Spleen (tissue), 11 donors: ENCODE data around the gene CCDC7. TPM values are rescaled to one million over a fixed set of nuclear protein-coding genes. Genes with fewer than 3 reads are reported as not detected.
"Not testable (repeated sequence)": the region's sequence is repeated elsewhere in the genome, so short reads cannot be mapped to it uniquely, and the experiment has no call there.

Source experiments
- DNase-seq: peaks from one replicate; pipeline ENCODE4 v3.0.0-alpha.2; 2020
- H3K27ac ChIP-seq, 8 donors: fragments of 200-600 bp; sonication (generic) in 7 of 8; 1 replicate in 4 of 8; 2 replicates in 4 of 8; pipeline versions ENCODE4 v1.5.0 to v1.8.0; 2016 to 2021; ENCODE audit warnings: inconsistent platforms in 4 of 8, mild to moderate bottlenecking in 4 of 8, moderate library complexity in 1 of 8
- H3K27me3 ChIP-seq, 7 donors: fragments of 200-600 bp; sonication (generic) in 6 of 7; replicated peaks in 1 of 7; 1 replicate in 4 of 7; 2 replicates in 3 of 7; pipeline versions ENCODE4 v1.5.0 to v1.8.0; 2016 to 2021; ENCODE audit warnings: inconsistent platforms in 3 of 7, mild to moderate bottlenecking in 1 of 7
- H3K36me3 ChIP-seq, 6 donors: fragments of 200-600 bp; sonication (generic) in 5 of 6; 1 replicate in 4 of 6; 2 replicates in 2 of 6; pipeline versions ENCODE4 v1.5.0 to v1.8.0; 2016 to 2021; ENCODE audit warnings: inconsistent platforms in 2 of 6
- H3K4me1 ChIP-seq, 6 donors: fragments of 200-600 bp; sonication (generic) in 5 of 6; 1 replicate in 3 of 6; 2 replicates in 3 of 6; pipeline versions ENCODE4 v1.5.0 to v1.8.0; 2016 to 2021; ENCODE audit warnings: inconsistent platforms in 3 of 6
- H3K4me3 ChIP-seq, 8 donors: fragments of 200-600 bp; sonication (generic) in 7 of 8; 1 replicate in 4 of 8; 2 replicates in 4 of 8; pipeline versions ENCODE4 v1.5.0 to v1.8.0; 2016 to 2021; ENCODE audit warnings: inconsistent platforms in 4 of 8, mild to moderate bottlenecking in 4 of 8, moderate library complexity in 2 of 8
- H3K9me3 ChIP-seq, 8 donors: fragments of 200-600 bp; sonication (generic) in 7 of 8; 1 replicate in 4 of 8; 2 replicates in 4 of 8; pipeline versions ENCODE4 v1.5.0 to v1.8.0; 2016 to 2021; ENCODE audit warnings: inconsistent platforms in 4 of 8
- POLR2A ChIP-seq, 3 donors: fragments of 450-650 bp; IDR thresholded peaks; one replicate each; pipeline ENCODE4 v1.5.1; 2017; ENCODE audit warnings: antibody characterized with exemption in 3 of 3, mild to moderate bottlenecking in 1 of 3
- POLR2AphosphoS5 ChIP-seq, 3 donors: sonication (generic); formaldehyde crosslinking; IDR thresholded peaks; one replicate each; pipeline ENCODE4 v1.5.1; 2017; ENCODE audit warnings: antibody characterized with exemption in 3 of 3
- WGBS, 5 donors: extraction: QIAGEN DNeasy Blood & Tissue Kit in 3 of 5; methylation state at CpG; one replicate each; pipeline versions ENCODE4 v1.1.5 to v1.1.7; 2013 to 2018; 5-methylcytosine and 5-hydroxymethylcytosine counted together
- intact Hi-C: fragments of 100-400 bp; cut with DNase I; formaldehyde crosslinking; loops from one replicate; pipeline ENCODE4 v1.15.0; 2023; ENCODE audit warnings: low total_unique reads
- polyA plus RNA-seq, 3 donors: library from polyadenylated mRNA; stranded (reverse); fragments of 200-250 nt; gene quantifications; one replicate each; pipeline ENCODE4 v1.2.1, GENCODE V29; 2013
- total RNA-seq, 7 donors: library from RNA; depleted of rRNA in 3 of 7; stranded (reverse); fragments of >200 nt in 3 of 7; fragmentation: NEBNext Ultra II Directional in 4 of 7; extraction: Animal tissue kit (Norgen Biotek cat#: 25700) in 4 of 7; gene quantifications; one replicate each; pipeline versions ENCODE4 v1.1.0 to v1.2.1, GENCODE V29; 2016 to 2021
- TF ChIP-seq, protein P1 (sequence below), 11 experiments: fragments of 200-600 bp in 7 of 11; fragments of 450-650 bp in 4 of 11; sonication (generic) in 4 of 11; IDR thresholded peaks in 8 of 11; conservative IDR thresholded peaks in 3 of 11; 1 replicate in 7 of 11; 2 replicates in 4 of 11; pipeline versions ENCODE4 v1.4.0 to v1.8.0; 2016 to 2021; ENCODE audit warnings: antibody characterized with exemption in 11 of 11, inconsistent platforms in 4 of 11, mild to moderate bottlenecking in 1 of 11
- donor health status: healthy with polysubstance abuse.
- donor health status: DM: no; HTN: no; CAD: no; lungs with moderate emphysema.
- donor health status: DM: no; HTN: no; CAD: no.
- donor health status: Bipolar disorder and iron deficiency.
- donor health status: healthy.
- donor health status: DM: no; HTN: no; CAD: no.
- donor health status: DM: yes; HTN: yes; CAD: no.

Gene CCDC7
- total and polyA plus RNA-seq, 10 donors, result 0.70 to 32.6 (median 22.9) TPM

DNA sequence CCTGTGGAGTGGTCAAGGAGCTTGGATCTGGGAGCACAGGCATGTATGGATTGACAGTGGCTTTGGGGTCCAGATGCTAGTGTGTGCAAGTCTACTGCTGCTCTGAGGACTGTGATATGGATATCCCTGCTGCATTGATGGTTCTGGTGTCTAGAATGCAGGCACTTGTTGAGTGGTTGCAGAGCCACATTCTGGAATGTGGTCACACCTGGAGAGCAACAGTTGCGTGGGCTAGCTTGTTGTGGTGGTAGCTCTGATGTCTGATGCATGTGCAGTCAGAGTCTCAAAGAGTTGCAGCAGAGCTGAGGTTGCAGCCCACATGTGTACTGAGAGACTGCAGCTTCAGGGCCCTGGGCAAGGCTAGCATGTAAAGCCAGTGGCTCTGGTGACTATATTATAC is 43.2 kb downstream of the CCDC7 start:
- Histone ChIP-seq H3K27me3 (no peaks in the 10 kb centered on the region), H3K4me3 (no peak overlapping the region), H3K27ac (no peak overlapping the region), H3K36me3 (peaks cover 0 to 51% (median 12%) of the 10 kb centered on the region in 6 donors), H3K4me1 (no peaks in the 10 kb centered on the region), H3K9me3 (peaks cover 0 to 21% (median 15%) of the 10 kb centered on the region in 8 donors)
- no peak for TF ChIP-seq POLR2A (IDR thresholded peaks at IDR 0.05)
- TF ChIP-seq, protein P1, sequence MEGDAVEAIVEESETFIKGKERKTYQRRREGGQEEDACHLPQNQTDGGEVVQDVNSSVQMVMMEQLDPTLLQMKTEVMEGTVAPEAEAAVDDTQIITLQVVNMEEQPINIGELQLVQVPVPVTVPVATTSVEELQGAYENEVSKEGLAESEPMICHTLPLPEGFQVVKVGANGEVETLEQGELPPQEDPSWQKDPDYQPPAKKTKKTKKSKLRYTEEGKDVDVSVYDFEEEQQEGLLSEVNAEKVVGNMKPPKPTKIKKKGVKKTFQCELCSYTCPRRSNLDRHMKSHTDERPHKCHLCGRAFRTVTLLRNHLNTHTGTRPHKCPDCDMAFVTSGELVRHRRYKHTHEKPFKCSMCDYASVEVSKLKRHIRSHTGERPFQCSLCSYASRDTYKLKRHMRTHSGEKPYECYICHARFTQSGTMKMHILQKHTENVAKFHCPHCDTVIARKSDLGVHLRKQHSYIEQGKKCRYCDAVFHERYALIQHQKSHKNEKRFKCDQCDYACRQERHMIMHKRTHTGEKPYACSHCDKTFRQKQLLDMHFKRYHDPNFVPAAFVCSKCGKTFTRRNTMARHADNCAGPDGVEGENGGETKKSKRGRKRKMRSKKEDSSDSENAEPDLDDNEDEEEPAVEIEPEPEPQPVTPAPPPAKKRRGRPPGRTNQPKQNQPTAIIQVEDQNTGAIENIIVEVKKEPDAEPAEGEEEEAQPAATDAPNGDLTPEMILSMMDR (IDR thresholded peaks at IDR 0.05 in 8 of 11, conservative IDR thresholded peaks at IDR 0.05 in 3 of 11), result no peak
- no peak for TF ChIP-seq POLR2AphosphoS5 (IDR thresholded peaks at IDR 0.05)
- intact Hi-C loops, result no loop called here
- WGBS, 5 donors, result 95 to 100% (median 98%) methylated on average over 1 of the region's 1 CpG; no CpG with 5 or more reads in 1 of the 5 donors
- no peak for DNase-seq

DNA sequence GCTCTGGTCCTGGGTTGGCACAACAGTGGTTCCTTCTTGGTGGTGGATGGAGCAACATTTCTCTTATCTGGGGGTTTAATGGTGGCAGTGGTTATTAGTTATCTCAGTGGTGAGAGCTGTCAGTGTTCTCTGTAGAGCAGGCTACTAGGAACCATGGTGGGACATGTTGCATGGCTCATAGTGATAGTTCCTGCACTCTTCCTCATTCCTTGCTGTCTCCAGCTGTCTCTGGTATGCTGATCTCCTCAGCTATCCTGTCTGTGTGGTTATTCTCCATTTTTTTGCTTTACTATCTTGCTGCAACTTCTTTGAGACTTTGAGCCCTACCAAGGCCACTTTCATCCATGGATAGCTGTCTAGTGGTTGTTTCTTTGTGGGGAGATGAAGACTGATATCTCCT is 44.0 kb downstream of the CCDC7 start:
- Histone ChIP-seq H3K4me3 (no peak overlapping the region), H3K4me1 (no peaks in the 10 kb centered on the region), H3K27ac (no peak overlapping the region), H3K27me3 (no peaks in the 10 kb centered on the region), H3K9me3 (peaks cover 0 to 22% (median 13%) of the 10 kb centered on the region in 8 donors), H3K36me3 (peaks cover 0 to 44% (median 12%) of the 10 kb centered on the region in 6 donors)
- intact Hi-C loops, result no loop called here
- no peak for DNase-seq
- TF ChIP-seq, protein P1 (IDR thresholded peaks at IDR 0.05 in 8 of 11, conservative IDR thresholded peaks at IDR 0.05 in 3 of 11), result no peak
- TF ChIP-seq POLR2A (IDR thresholded peaks at IDR 0.05) (no peak), POLR2AphosphoS5 (IDR thresholded peaks at IDR 0.05) (no peak)

DNA sequence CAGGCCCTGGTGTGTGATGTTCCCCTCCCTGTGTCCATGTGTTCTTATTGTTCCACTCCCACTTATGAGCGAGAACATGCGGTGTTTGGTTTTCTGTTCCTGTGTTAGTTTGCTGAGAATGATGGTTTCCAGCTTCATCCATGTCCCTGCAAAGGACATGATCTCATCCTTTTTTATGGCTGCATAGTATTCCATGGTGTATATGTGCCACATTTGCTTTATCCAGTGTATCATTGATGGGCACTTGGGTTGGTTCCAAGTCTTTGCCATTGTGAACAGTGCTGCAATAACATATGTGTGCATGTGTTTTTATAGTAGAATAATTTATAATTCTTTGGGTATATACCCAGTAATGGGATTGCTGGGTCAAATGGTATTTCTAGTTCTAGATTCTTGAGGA is 48.6 kb downstream of the CCDC7 start:
- intact Hi-C loops, H3K27ac ChIP-seq, H3K4me1 ChIP-seq, DNase-seq, H3K4me3 ChIP-seq, H3K27me3 ChIP-seq: not testable (repeated sequence)
- peaks cover 0 to 24% (median 0%) of the 10 kb centered on the region in 6 donors for H3K36me3 ChIP-seq
- H3K9me3 ChIP-seq, result peaks cover 0 to 18% (median 8%) of the 10 kb centered on the region in 8 donors
- 50 to 100% (median 93%) methylated on average over 2 of the region's 2 CpGs for WGBS, 5 donors

DNA sequence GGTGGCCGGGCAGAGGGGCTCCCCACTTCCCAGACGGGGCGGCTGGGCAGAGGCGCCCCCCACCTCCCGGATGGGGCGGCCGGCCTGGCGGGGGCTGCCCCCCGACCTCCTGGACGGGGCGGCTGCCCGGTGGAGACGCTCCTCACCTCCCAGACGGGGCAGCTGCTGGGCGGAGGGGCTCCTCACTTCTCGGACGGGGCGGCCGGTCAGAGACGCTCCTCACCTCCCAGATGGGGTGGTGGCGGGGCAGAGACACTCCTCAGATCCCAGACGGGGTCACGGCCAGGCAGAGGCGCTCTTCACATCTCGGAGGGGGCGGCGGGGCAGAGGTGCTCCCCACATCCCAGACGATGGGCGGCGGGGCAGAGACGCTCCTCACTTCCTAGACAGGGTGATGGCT is 54.2 kb downstream of the CCDC7 start:
- peaks cover 0 to 35% (median 3%) of the 10 kb centered on the region in 6 donors for H3K36me3 ChIP-seq
- H3K9me3 ChIP-seq, result peaks cover 0 to 12% (median 4%) of the 10 kb centered on the region in 8 donors
- intact Hi-C loops, H3K4me1 ChIP-seq, H3K4me3 ChIP-seq, H3K27ac ChIP-seq, H3K27me3 ChIP-seq, DNase-seq: not testable (repeated sequence)
- 94 to 98% (median 97%) methylated on average over 8 to 31 of the region's 31 CpGs for WGBS, 5 donors

DNA sequence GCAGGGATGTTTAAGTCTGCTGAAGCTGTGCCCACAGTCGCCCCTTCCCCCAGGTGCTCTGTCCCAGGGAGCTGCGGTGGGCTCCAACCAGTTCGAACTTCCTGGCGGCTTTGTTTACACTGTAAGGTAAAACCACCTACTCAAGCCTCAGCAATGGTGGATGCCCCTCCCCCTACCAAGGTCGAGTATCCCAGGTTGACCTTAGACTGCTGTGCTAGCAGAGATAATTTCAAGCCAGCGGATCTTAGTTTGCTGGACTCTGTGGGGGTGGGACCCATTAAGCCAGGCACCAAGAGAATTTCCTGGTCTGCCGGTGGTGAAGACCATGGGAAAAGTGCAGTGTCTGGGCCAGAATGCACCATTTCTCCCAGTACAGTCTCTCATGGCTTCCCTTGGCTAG is 56.0 kb downstream of the CCDC7 start:
- Histone ChIP-seq H3K36me3 (peaks cover 0 to 46% (median 5%) of the 10 kb centered on the region in 6 donors), H3K4me1 (no peaks in the 10 kb centered on the region), H3K9me3 (peaks cover 0 to 7% (median 0%) of the 10 kb centered on the region in 8 donors), H3K4me3 (no peak overlapping the region), H3K27ac (no peak overlapping the region), H3K27me3 (no peaks in the 10 kb centered on the region)
- TF ChIP-seq POLR2A (IDR thresholded peaks at IDR 0.05) (no peak), POLR2AphosphoS5 (IDR thresholded peaks at IDR 0.05) (no peak)
- TF ChIP-seq, protein P1 (IDR thresholded peaks at IDR 0.05 in 8 of 11, conservative IDR thresholded peaks at IDR 0.05 in 3 of 11), result no peak
- intact Hi-C loops, result no loop called here
- no peak for DNase-seq
- 78 to 96% (median 94%) methylated on average over 6 to 7 of the region's 7 CpGs for WGBS, 5 donors

DNA sequence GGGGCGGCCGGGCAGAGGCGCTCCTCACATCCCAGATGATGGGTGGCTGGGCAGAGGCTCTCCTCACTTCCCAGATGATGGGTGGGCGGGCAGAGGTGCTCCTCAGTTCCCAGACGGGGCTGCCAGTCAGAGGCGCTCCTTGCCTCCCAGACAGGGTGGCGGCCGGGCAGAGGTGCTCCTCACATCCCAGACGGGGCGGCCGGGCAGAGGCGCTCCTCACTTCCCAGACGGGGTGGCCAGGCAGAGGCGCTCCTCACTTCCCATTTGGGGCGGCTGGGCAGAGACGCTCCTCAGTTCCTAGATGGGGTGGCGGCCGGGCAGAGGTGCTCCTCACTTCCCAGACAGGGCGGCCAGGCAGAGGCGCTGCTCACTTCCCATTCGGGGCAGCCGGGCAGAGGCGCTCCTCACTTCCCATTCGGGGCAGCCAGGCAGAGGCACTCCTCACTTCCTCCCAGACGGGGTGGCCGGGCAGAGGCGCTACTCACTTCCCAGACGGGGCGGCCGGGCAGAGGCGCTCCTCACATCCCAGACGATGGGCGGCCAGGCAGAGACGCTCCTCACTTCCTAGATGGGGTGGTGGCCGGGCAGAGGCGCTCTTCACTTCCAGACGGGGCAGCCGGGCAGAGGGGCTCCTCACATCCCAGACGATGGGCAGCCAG is 60.0 kb downstream of the CCDC7 start:
- DNase-seq, result not testable (repeated sequence)

More for the DNA sequence above, 60.0 kb downstream of the CCDC7 start:
- peaks cover 0 to 38% (median 9%) of the 10 kb centered on the region in 6 donors for H3K36me3 ChIP-seq
- H3K27me3 ChIP-seq, H3K27ac ChIP-seq, intact Hi-C loops, H3K4me1 ChIP-seq, H3K4me3 ChIP-seq, H3K9me3 ChIP-seq: not testable (repeated sequence)
- 91 to 97% (median 94%) methylated on average over 22 to 39 of the region's 39 CpGs for WGBS, 5 donors
